Pancreas (tissue), 10 donors: ENCODE results near the gene MUC5AC. TPM values are rescaled to one million over a fixed set of nuclear protein-coding genes. Genes with fewer than 3 reads are reported as not detected.
A peak's percentile ranks its signal among the peaks of the same experiment; 100 is the strongest.

ENCODE experiments used
- ATAC-seq, 4 donors: fragments of 200-7000 bp; cut with Tn5 transposase; one replicate each; pipeline versions ENCODE4 v1.8.0 to v1.9.1; 2020; ENCODE audit warnings: mild to moderate bottlenecking in 4 of 4, moderate library complexity in 4 of 4
- DNase-seq, 6 donors: peaks; one replicate each; pipeline ENCODE4 v3.0.0-alpha.2; 2020
- FAIRE-seq: peaks from 2 replicates; lab custom pipeline; 2012; peaks lifted over from hg19 to GRCh38; lab: Jason Lieb, UNC
- H3K27ac ChIP-seq, 4 donors: fragments of 200-600 bp; sonication (generic); 1 replicate in 3 of 4; 2 replicates in 1 of 4; pipeline versions ENCODE4 v1.5.0 to v1.8.0; 2020
- H3K27me3 ChIP-seq, 4 donors: fragments of 200-600 bp; one replicate each; pipeline ENCODE4 v1.8.0; 2021
- H3K36me3 ChIP-seq, 3 donors: fragments of 200-600 bp; sonication (generic) in 1 of 3; one replicate each; pipeline versions ENCODE4 v1.5.0 to v1.8.0; 2020 to 2021
- H3K4me1 ChIP-seq, 3 donors: fragments of 200-600 bp; one replicate each; pipeline ENCODE4 v1.8.0; 2021
- H3K4me3 ChIP-seq, 4 donors: fragments of 200-600 bp; sonication (generic) in 2 of 4; one replicate each; pipeline versions ENCODE4 v1.5.0 to v1.8.0; 2020 to 2021
- H3K9me3 ChIP-seq, 4 donors: fragments of 200-600 bp; one replicate each; pipeline ENCODE4 v1.8.0; 2021
- CTCF ChIP-seq, 4 donors: fragments of 200-600 bp; sonication (generic) in 3 of 4; IDR thresholded peaks; one replicate each; pipeline versions ENCODE4 v1.5.0 to v1.8.0; 2021; ENCODE audit warnings: antibody characterized with exemption in 4 of 4
- WGBS, 2 donors: extraction: QIAGEN DNeasy Blood & Tissue Kit; methylation state at CpG; one replicate each; pipeline ENCODE4 v1.1.7; 2013; 5-methylcytosine and 5-hydroxymethylcytosine counted together
- intact Hi-C, 3 donors: fragments of 100-400 bp; cut with DNase I; formaldehyde crosslinking; loops; one replicate each; pipeline versions ENCODE4 v1.11.1 to v1.14.2; 2022
- polyA plus RNA-seq, 2 donors: library from polyadenylated mRNA; stranded (reverse); fragments of 200-250 nt; gene quantifications; one replicate each; pipeline ENCODE4 v1.2.3, GENCODE V29; 2013
- total RNA-seq, 6 donors: library from RNA; stranded (reverse); fragmentation: NEBNext Ultra II Directional in 4 of 6; extraction: Animal tissue kit (Norgen Biotek cat#: 25700) in 4 of 6; gene quantifications; one replicate each; pipeline versions ENCODE4 v1.2.1 to v1.2.4, GENCODE V29; 2021 to 2023
- donor health status: healthy with polysubstance abuse.
- donor health status: DM: no; HTN: no; CAD: no; lungs with moderate emphysema.
- donor health status: DM: no; HTN: no; CAD: no.
- donor health status: control.
- donor health status: control.
- donor health status: Bipolar disorder and iron deficiency.
- donor health status: DM: yes; HTN: yes; CAD: no.
- donor health status: DM: no; HTN: no; CAD: no.
- donor health status: DM: no; HTN: no; CAD: no.
- donor health status: DM: yes; HTN: yes; CAD: no.

The MUC5AC gene
- total and polyA plus RNA-seq, 8 donors, result 0.02 to 4.2 (median 0.04) TPM; not detected in 5

GRCh38 chr11:1122664-1123002, 35.1 kb upstream of the MUC5AC start:
- Histone ChIP-seq H3K27me3 (no peaks in the 10 kb centered on the region), H3K27ac (no peak overlapping the region), H3K4me1 (no peaks in the 10 kb centered on the region), H3K9me3 (no peaks in the 10 kb centered on the region), H3K4me3 (no peak overlapping the region), H3K36me3 (no peaks in the 10 kb centered on the region)
- intact Hi-C loops, result no loop called here
- no peak for FAIRE-seq
- TF ChIP-seq CTCF (IDR thresholded peaks at IDR 0.05), result no peak
- no peak for ATAC-seq
- 80 to 84% methylated on average over 5 to 7 of the region's 7 CpGs for WGBS, 2 donors
- DNase-seq, result peak in 1 of 6 donors; percentile 39

GRCh38 chr11:1123970-1124369, 33.8 kb upstream of the MUC5AC start:
- H3K36me3 ChIP-seq, result no peaks in the 10 kb centered on the region
- no peak for ATAC-seq
- DNase-seq, result peak in 1 of 6 donors; percentile 41
- intact Hi-C loops, result no loop called here
- no peak for TF ChIP-seq CTCF (IDR thresholded peaks at IDR 0.05)
- no peaks in the 10 kb centered on the region for H3K9me3 ChIP-seq
- no peak overlapping the region for H3K27ac ChIP-seq
- H3K4me1 ChIP-seq, result no peaks in the 10 kb centered on the region
- FAIRE-seq, result no peak
- no peaks in the 10 kb centered on the region for H3K27me3 ChIP-seq
- H3K4me3 ChIP-seq, result no peak overlapping the region
- WGBS, 2 donors, result 72 to 89% methylated on average over 1 of the region's 1 CpG

- Histone ChIP-seq H3K36me3 (no peaks in the 10 kb centered on the region), H3K27me3 (no peaks in the 10 kb centered on the region), H3K4me1 (no peaks in the 10 kb centered on the region), H3K9me3 (no peaks in the 10 kb centered on the region), H3K27ac (no peak overlapping the region), H3K4me3 (no peak overlapping the region)
- intact Hi-C loops, result no loop called here
- TF ChIP-seq CTCF (IDR thresholded peaks at IDR 0.05), result no peak
- DNase-seq, result peak in 1 of 6 donors; percentile 22
- no peak for ATAC-seq
- no peak for FAIRE-seq
- WGBS, 2 donors, result 88 to 91% methylated on average over 8 to 9 of the region's 9 CpGs
Observed at GRCh38 chr11:1125803-1126202, 31.9 kb upstream of the MUC5AC start.

GRCh38 chr11:1126491-1126926, 31.2 kb upstream of the MUC5AC start:
- Histone ChIP-seq H3K36me3 (no peaks in the 10 kb centered on the region), H3K27me3 (no peaks in the 10 kb centered on the region), H3K9me3 (no peaks in the 10 kb centered on the region), H3K27ac (no peak overlapping the region), H3K4me3 (no peak overlapping the region), H3K4me1 (no peaks in the 10 kb centered on the region)
- FAIRE-seq (no peak), DNase-seq (peak in 1 of 6 donors; percentile 44), ATAC-seq (no peak)
- intact Hi-C loops, result no loop called here
- 68 to 78% methylated on average over 15 of the region's 15 CpGs for WGBS, 2 donors
- no peak for TF ChIP-seq CTCF (IDR thresholded peaks at IDR 0.05)

- Histone ChIP-seq H3K9me3 (no peaks in the 10 kb centered on the region), H3K4me1 (no peaks in the 10 kb centered on the region), H3K4me3 (no peak overlapping the region), H3K27me3 (no peaks in the 10 kb centered on the region), H3K27ac (no peak overlapping the region), H3K36me3 (no peaks in the 10 kb centered on the region)
- TF ChIP-seq CTCF (IDR thresholded peaks at IDR 0.05), result no peak
- 64 to 77% methylated on average over 30 of the region's 30 CpGs for WGBS, 2 donors
- ATAC-seq (no peak), FAIRE-seq (no peak), DNase-seq (peak in 2 of 6 donors; percentile 49 to 68)
- intact Hi-C loops, result no loop called here
Observed at GRCh38 chr11:1126935-1127663, 30.7 kb upstream of the MUC5AC start.
